ENCODE measurements around the gene RNF144B.

GRCh38 chr6:18371010-18371409 lies 16.1 kb upstream of the RNF144B start:
- TF ChIP-seq, protein P1, sequence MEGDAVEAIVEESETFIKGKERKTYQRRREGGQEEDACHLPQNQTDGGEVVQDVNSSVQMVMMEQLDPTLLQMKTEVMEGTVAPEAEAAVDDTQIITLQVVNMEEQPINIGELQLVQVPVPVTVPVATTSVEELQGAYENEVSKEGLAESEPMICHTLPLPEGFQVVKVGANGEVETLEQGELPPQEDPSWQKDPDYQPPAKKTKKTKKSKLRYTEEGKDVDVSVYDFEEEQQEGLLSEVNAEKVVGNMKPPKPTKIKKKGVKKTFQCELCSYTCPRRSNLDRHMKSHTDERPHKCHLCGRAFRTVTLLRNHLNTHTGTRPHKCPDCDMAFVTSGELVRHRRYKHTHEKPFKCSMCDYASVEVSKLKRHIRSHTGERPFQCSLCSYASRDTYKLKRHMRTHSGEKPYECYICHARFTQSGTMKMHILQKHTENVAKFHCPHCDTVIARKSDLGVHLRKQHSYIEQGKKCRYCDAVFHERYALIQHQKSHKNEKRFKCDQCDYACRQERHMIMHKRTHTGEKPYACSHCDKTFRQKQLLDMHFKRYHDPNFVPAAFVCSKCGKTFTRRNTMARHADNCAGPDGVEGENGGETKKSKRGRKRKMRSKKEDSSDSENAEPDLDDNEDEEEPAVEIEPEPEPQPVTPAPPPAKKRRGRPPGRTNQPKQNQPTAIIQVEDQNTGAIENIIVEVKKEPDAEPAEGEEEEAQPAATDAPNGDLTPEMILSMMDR (IDR thresholded peaks at IDR 0.05; ENCODE audit: low read depth, low read length): no peak
- no peak for TF ChIP-seq POLR2A (IDR thresholded peaks at IDR 0.05; ENCODE audit: extremely low read depth, insufficient read length)

Data from NB4 (cell line).